Right lung (tissue), 5 donors: ENCODE measurements around the gene LSP1. TPM values are rescaled to one million over a fixed set of nuclear protein-coding genes. Genes with fewer than 3 reads are reported as not detected.
"Not testable (repeated sequence)": the region's sequence is repeated elsewhere in the genome, so short reads cannot be mapped to it uniquely, and the experiment has no call there.

Experiments used
- DNase-seq, 2 donors: peaks; one replicate each; pipeline ENCODE4 v3.0.0-alpha.2; 2013
- polyA plus RNA-seq, 5 donors: library from polyadenylated mRNA; unstranded; fragments of 120-200 nt; gene quantifications; one replicate each; pipeline versions ENCODE4 v1.2.1 to v1.2.3, GENCODE V29; 2013; ENCODE audit warnings: inconsistent platforms in 1 of 5, low replicate concordance in 1 of 5; ENCODE audit not compliant: insufficient read length in 5 of 5, insufficient read depth in 1 of 5

LSP1 gene
- polyA plus RNA-seq, 5 donors = 5.4 to 9.9 (median 7.6) TPM

- no peak for DNase-seq
These were observed 9.9 kb downstream of the LSP1 start for GRCh38 chr11:1862588-1863351.

- DNase-seq = peak; percentile 59 to 70
These were observed 10.7 kb downstream of the LSP1 start for GRCh38 chr11:1863352-1864216.

GRCh38 chr11:1864231-1864630, 11.3 kb downstream of the LSP1 start:
- no peak for DNase-seq

GRCh38 chr11:1864831-1865665, 12.2 kb downstream of the LSP1 start:
- no peak for DNase-seq

- DNase-seq = no peak
These were observed 13.3 kb downstream of the LSP1 start for GRCh38 chr11:1866226-1866625.

GRCh38 chr11:1866776-1867175, 13.9 kb downstream of the LSP1 start:
- no peak for DNase-seq

- DNase-seq = no peak
These were observed 14.5 kb downstream of the LSP1 start for GRCh38 chr11:1867381-1867780.

- no peak for DNase-seq
These were observed 15.3 kb downstream of the LSP1 start for GRCh38 chr11:1868056-1868635.

- DNase-seq = no peak
These were observed 15.9 kb downstream of the LSP1 start for GRCh38 chr11:1868636-1869291.

GRCh38 chr11:1869427-1870325, 16.8 kb downstream of the LSP1 start:
- DNase-seq = no peak

GRCh38 chr11:1870326-1870696, 17.4 kb downstream of the LSP1 start:
- DNase-seq = no peak

- no peak for DNase-seq
These were observed 18.0 kb downstream of the LSP1 start for GRCh38 chr11:1870721-1871466.

GRCh38 chr11:1871531-1871930, 18.6 kb downstream of the LSP1 start:
- no peak for DNase-seq

GRCh38 chr11:1872267-1872985, 19.5 kb downstream of the LSP1 start:
- no peak for DNase-seq

- DNase-seq = no peak
These were observed 20.3 kb downstream of the LSP1 start for GRCh38 chr11:1873048-1873812.

GRCh38 chr11:1873813-1874150, 20.9 kb downstream of the LSP1 start:
- DNase-seq = not testable (repeated sequence)

- not testable (repeated sequence) for DNase-seq
These were observed 21.7 kb downstream of the LSP1 start for GRCh38 chr11:1874441-1875092.
